GM20431 (cell line): ENCODE measurements around the gene SLC66A2.

Experiments
- in situ Hi-C: fragments of 300-500 bp; cut with MseI, MboI; formaldehyde crosslinking; loops from one replicate; pipeline ENCODE4 v1.15.0; 2020; ENCODE audit warnings: low sequenced_read_pairs; ENCODE audit not compliant: unreplicated experiment

The SLC66A2 gene

DNA sequence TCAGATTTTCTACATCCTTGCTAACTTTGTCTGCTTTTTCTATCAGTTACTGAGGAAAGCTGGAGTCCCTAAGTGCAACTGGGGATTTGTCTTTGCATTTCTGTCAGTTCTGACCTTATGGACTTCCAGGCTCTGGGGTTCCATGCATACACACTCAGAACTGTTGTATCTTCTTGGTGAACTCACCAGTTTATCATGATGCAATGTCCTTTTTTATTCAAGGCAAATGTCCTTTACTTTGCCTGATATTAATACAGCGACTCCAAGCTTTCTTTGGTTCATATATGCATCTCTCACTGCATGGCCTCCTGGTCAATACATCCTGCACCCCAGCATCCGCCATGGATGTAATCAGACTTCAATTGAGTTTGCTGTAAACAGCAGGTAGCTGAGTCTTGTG lies 44.7 kb downstream of the SLC66A2 start:
- in situ Hi-C loops: no loop called here

DNA sequence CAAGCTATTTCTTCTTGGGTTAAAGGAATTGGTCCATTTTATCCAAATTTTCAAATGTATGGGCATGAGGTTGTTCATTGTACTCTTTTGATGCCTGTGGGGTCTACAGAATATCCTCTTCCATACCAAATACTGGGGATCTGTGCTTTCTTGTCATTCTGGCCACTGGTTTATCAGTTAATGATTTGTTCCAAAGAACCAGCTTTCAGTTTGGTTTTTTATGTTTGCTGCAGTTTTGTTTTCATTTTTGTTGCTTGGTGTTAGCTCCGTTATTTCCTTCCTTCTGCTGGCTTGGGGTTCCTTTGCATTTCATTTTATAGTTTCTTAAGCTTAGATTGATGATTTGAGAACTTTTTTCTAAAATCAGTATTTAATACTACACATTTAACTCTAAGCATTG lies 45.5 kb downstream of the SLC66A2 start:
- in situ Hi-C loops: no loop called here

- in situ Hi-C loops: no loop called here
Observed at GRCh38 chr18:79905389-79905911, 46.0 kb downstream of the SLC66A2 start.

- in situ Hi-C loops: no loop called here
Observed at GRCh38 chr18:79904357-79905147, 46.9 kb downstream of the SLC66A2 start.

GRCh38 chr18:79903787-79904356 lies 47.6 kb downstream of the SLC66A2 start:
- in situ Hi-C loops: no loop called here

DNA sequence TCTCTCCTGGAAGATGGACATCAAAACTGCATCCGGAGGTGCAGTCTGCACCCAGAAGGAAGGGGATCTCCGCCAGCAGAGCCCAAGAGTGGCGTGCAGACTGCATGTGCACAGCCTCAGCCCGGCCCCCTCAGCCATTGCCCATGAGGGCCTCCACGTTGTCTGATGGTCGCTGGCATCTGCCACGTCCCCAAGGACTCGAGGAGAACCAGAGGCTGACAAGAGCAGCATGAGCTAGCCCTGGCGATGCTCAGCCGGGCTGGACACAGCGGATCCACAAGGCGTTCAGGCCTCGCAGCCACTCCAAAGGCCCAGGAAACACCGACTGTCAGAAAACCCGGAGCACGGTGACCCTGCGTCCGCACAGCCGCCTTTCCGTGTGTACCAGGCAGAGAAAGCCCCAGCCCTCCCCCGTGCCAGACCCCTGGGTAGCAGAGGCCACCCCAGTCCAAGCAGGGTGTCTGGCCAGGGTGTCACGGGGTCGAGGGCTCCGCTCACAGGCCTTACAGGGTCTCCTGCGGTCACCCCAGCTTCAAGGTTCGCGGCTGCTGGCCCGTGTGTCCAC lies 48.3 kb downstream of the SLC66A2 start:
- in situ Hi-C loops: no loop called here

DNA sequence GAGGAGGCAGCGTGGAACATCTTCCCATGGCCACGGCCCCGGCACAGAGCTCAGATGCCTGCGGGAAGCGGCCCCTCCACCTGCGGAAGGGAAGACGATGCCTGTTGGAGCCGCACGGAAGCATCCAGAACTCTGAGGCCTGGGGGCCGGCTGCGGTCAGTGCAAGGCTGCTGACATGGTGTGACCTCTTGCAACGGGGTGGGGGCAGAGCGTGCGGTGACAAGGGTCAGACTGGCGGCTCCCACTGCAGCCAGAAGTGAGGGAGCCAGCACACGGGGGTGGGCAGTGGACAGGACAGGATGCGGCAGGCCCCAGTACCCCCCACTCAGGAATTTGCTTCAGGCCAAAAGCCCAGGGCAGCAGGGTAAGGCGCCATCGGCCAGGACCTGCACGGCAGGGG lies 48.8 kb downstream of the SLC66A2 start:
- in situ Hi-C loops: no loop called here

- in situ Hi-C loops: no loop called here
Observed at GRCh38 chr18:79902075-79902474, 49.4 kb downstream of the SLC66A2 start.

GRCh38 chr18:79901665-79902064 lies 49.8 kb downstream of the SLC66A2 start:
- in situ Hi-C loops: no loop called here

DNA sequence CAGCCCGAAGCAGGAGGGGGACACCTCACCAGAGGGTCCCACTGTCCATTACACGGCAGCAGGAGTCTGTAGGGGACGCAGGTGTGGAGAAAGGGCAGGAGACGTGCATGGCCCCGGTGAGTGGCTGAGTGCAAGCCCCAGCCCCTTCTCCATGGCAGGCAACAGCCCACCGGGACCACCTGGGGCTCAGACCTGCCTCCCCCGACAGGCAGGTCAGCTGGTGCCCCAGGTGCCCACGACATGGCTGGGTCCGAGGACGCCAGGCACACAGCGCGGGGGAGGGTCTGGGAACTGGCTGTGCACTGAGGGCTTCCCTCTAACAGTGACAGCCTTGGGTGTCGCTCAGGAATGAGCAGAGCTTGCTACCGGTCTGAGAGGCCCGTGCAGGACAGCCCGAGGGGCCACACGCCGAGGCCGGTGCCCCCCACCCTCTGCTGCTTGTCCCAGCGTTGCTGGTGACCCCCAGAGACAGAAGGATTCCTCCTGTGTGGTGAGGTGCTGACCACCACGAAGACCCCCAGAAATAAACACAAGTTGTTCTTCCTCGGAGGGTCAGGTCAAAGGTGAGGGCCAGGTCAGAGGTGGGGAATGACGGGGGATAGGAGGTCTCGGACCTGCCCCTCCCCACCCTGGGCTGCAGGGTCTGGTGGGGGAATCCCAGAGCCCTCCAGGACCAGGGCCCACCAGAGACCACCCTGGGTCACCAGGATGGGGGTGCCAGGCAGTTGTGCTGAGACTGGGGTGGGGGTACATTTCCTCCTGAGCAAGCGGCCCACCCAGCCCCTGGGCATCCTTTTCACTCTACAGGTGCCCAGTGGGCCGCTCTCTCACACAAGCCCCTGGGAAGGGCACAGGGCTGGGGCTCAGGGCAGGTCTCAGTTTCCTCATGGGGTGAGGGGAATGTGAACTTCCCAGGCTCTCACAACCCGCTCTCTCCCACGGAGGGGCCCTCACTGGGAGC lies 50.6 kb downstream of the SLC66A2 start:
- in situ Hi-C loops: no loop called here

DNA sequence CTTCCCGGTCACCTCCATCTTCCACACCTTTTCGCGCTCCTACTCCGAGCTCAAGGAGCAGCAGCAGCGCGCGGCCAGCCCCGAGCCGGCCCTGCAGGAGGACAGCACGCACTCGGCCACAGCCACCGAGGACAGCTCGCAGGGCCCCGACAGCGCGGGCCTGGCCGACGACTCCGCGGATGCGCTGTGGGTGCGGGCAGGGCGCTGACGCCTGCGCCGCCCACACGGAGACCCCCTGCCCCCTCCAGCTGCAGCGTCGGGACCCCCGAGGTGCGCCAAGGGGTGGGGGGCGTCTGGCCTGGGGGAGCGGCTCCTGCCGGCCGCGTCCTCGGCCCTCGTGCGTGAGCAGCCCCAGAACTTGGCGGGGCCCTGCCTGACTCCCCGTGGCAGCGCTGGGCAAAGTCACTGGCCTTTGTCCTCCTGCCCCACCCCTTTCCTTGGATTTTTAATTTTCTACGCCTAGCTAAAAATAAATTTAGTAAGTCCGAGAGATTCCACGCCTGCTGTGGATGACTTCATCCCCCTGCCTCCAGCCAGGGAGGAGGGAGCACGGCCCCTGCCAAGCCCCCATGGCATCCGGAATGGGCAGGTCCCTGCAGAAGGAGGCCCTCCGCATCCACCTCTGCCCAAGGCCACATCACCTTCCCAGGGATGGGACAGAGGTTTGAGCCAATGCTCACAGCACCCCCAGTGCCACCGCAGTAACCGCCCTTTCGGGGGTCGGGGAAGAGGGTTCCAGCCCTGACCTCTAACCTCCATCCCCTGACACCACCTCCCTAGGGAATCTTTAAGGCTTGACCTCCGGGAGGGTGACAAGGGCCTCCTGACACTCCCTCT lies 51.6 kb downstream of the SLC66A2 start:
- in situ Hi-C loops: no loop called here

DNA sequence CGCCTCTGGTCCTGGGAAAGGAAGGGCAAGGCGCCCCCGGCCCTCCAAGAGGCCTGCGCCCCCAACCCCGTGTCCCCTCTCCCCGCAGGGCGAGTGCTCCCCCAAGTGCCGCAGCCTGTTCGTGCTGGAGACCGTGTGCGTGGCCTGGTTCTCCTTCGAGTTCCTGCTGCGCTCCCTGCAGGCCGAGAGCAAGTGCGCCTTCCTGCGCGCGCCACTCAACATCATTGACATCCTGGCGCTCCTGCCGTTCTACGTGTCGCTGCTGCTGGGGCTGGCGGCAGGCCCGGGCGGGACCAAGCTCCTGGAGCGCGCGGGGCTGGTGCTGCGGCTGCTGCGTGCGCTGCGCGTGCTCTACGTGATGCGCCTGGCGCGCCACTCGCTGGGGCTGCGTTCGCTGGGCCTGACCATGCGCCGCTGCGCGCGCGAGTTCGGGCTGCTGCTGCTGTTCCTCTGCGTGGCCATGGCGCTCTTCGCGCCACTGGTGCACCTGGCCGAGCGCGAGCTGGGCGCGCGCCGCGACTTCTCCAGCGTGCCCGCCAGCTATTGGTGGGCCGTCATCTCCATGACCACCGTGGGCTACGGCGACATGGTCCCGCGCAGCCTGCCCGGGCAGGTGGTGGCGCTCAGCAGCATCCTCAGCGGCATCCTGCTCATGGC lies 52.4 kb downstream of the SLC66A2 start:
- in situ Hi-C loops: no loop called here

GRCh38 chr18:79897940-79898625 lies 53.4 kb downstream of the SLC66A2 start:
- in situ Hi-C loops: no loop called here

DNA sequence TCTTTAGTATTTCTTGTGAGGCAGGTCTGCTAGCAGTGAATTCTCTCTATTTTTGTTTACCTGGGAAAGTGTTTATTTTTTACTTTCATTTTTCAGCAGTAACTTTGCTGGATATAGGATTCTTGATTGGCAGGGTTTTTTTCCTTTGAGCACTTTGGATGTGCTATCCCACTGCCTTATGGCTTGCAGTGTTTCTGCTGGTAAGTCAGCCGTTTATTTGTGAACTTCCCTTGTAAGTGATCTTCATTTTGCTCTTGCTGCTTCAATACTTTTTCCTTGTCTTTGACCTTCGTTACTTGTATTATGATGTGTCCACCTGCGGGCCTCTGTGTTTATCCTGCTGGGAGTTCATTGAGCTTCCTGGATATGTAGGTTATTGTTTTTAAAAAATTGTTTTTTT lies 54.7 kb downstream of the SLC66A2 start:
- in situ Hi-C loops: no loop called here

DNA sequence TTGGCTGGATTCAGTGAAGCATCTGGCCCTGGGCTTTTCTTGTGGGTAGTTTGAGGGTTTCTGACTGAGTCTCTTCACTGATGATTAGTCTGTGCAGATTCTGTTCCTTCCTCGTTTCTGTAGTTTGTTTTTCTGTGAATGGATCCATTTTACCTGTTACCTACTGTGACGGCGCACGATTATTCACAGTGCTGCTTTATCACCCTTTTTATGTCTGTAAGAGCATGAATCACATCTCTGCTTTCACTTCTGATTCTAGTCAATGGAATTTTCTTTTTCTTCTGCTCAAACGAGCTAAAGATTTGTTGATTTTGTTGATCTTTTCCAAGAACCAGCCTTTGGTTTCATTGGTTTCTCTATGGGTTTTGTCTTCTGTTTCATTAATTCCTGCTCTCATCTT lies 60.8 kb downstream of the SLC66A2 start:
- in situ Hi-C loops: no loop called here

DNA sequence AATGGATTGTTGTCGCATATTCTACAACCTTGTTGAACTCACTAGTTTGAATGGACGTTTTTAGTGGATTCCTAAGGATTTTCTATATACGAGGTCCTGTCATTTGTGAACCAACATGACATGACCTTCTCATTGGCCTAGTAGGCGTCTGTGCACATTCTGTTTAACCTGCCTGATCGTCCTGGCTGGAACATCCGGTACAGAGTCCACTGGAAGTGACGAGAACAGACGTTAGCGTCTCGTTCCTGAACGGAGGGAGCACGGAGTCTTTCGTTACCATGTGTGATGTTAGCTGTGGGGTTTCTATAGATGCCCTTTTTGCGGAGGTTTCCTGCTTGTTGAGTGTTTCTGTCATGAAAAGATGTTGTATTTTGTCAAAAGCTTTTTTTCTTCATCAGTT lies 61.9 kb downstream of the SLC66A2 start:
- in situ Hi-C loops: no loop called here

DNA sequence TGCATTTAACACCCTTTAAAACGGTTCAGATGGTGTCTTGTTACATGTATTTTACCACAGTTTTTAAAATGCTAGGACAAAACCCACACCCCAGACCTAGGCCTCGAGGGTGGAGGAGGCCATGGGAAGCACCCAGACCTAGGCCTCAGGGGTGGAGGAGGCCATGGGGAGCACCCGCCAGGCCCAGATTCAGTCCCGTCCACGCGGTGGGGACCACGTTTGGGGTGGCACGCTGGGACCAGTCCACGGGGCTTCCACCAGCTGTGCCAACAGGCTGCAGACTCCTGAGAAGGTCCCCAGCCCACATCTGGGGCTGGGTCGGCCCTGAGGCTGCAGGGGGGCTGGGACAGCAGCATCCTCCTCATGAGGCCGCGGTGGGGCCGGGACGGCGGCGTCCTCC lies 63.4 kb downstream of the SLC66A2 start:
- in situ Hi-C loops: no loop called here
